Endothelial cell of umbilical vein (primary cell): ENCODE results near the gene CHRM2.

Experiments used
- EZH2 ChIP-seq: IDR thresholded peaks from 2 replicates; pipeline ENCODE4 v1.6.1; 2012; ENCODE audit warnings: borderline replicate concordance, low read depth, mild to moderate bottlenecking, moderate library complexity, low read length, inconsistent platforms; ENCODE audit not compliant: severe bottlenecking
- FOS ChIP-seq: IDR thresholded peaks from 2 replicates; pipeline ENCODE4 v1.6.1; 2011; ENCODE audit warnings: mild to moderate bottlenecking, low read length, moderate library complexity, borderline replicate concordance; ENCODE audit not compliant: insufficient read depth
- GATA2 ChIP-seq: IDR thresholded peaks from 2 replicates; pipeline ENCODE4 v1.7.0; 2011; ENCODE audit warnings: low read depth, mild to moderate bottlenecking, moderate library complexity, mixed read lengths, low read length; ENCODE audit not compliant: insufficient read length, insufficient read depth
- JUN ChIP-seq: IDR thresholded peaks from 2 replicates; pipeline ENCODE4 v1.6.1; 2011; ENCODE audit warnings: borderline replicate concordance, low read depth; ENCODE audit not compliant: insufficient read length, insufficient read depth
- MAX ChIP-seq: IDR thresholded peaks from 2 replicates; pipeline ENCODE4 v1.6.1; 2011; ENCODE audit not compliant: insufficient read depth, insufficient read length
- MYC ChIP-seq: IDR thresholded peaks from one replicate; pipeline ENCODE4 v1.6.1; 2011; ENCODE audit warnings: mild to moderate bottlenecking, low read depth, low read length
- POLR2A ChIP-seq: IDR thresholded peaks from 2 replicates; pipeline ENCODE4 v1.6.1; 2012; ENCODE audit warnings: low read depth, mild to moderate bottlenecking, control low read depth, low read length
- POLR2AphosphoS5 ChIP-seq: IDR thresholded peaks from 2 replicates; pipeline ENCODE4 v1.6.1; 2012; ENCODE audit warnings: low read depth, mild to moderate bottlenecking, control low read depth, low read length, moderate library complexity; ENCODE audit not compliant: insufficient read depth
- TF ChIP-seq, protein P1 (sequence below), 2 donors: IDR thresholded peaks; 1 replicate in 1 of 2; 2 replicates in 1 of 2; pipeline ENCODE4 v1.5.1; 2011; ENCODE audit warnings: low read length in 2 of 2, mild to moderate bottlenecking in 2 of 2, moderate library complexity in 2 of 2, control low read depth in 1 of 2, inconsistent platforms in 1 of 2, low read depth in 1 of 2; ENCODE audit not compliant: insufficient read depth in 1 of 2; ENCODE audit errors: extremely low read depth in 1 of 2

- TF ChIP-seq, protein P1, sequence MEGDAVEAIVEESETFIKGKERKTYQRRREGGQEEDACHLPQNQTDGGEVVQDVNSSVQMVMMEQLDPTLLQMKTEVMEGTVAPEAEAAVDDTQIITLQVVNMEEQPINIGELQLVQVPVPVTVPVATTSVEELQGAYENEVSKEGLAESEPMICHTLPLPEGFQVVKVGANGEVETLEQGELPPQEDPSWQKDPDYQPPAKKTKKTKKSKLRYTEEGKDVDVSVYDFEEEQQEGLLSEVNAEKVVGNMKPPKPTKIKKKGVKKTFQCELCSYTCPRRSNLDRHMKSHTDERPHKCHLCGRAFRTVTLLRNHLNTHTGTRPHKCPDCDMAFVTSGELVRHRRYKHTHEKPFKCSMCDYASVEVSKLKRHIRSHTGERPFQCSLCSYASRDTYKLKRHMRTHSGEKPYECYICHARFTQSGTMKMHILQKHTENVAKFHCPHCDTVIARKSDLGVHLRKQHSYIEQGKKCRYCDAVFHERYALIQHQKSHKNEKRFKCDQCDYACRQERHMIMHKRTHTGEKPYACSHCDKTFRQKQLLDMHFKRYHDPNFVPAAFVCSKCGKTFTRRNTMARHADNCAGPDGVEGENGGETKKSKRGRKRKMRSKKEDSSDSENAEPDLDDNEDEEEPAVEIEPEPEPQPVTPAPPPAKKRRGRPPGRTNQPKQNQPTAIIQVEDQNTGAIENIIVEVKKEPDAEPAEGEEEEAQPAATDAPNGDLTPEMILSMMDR (IDR thresholded peaks at IDR 0.05; ENCODE audit: extremely low read depth in 1 of 2, insufficient read depth in 1 of 2, low read depth in 1 of 2, low read length in 2 of 2): no peak
- TF ChIP-seq MAX: no peak
- no peak for TF ChIP-seq POLR2A
- TF ChIP-seq POLR2AphosphoS5: no peak
- TF ChIP-seq EZH2: no peak
- no peak for TF ChIP-seq FOS
- no peak for TF ChIP-seq GATA2
- no peak for TF ChIP-seq JUN
- TF ChIP-seq MYC: no peak
These were observed 43.9 kb downstream of the CHRM2 start for GRCh38 chr7:136912339-136912738.
